Measurements from ENCODE around the gene ITGA1. TPM values are rescaled to one million over a fixed set of nuclear protein-coding genes. Genes with fewer than 3 reads are reported as not detected.

The ITGA1 gene
- total RNA-seq, 3 donors from 2014 or later: 2.1 to 6.3 (median 4.7) TPM

- no peaks in the 10 kb centered on the region for H3K4me1 Mint-ChIP-seq (ENCODE audit: low read depth)
- no peak for ATAC-seq
These were observed 99.3 kb downstream of the ITGA1 start for GRCh38 chr5:52887066-52887465.

GRCh38 chr5:52888363-52888762 lies 100.6 kb downstream of the ITGA1 start:
- H3K4me1 Mint-ChIP-seq (ENCODE audit: low read depth): no peaks in the 10 kb centered on the region
- H3K4me3 Mint-ChIP-seq: no peak overlapping the region
- peaks cover 7% of the 10 kb centered on the region for H3K36me3 Mint-ChIP-seq (ENCODE audit: insufficient read depth)
- H3K9me3 Mint-ChIP-seq: no peaks in the 10 kb centered on the region
- ATAC-seq (no peak), DNase-seq (no peak)
- H3K27me3 Mint-ChIP-seq (ENCODE audit: low read depth): peaks cover 4% of the 10 kb centered on the region

More at GRCh38 chr5:52887066-52887465, 99.3 kb downstream of the ITGA1 start:
- H3K4me3 Mint-ChIP-seq: no peak overlapping the region
- peaks cover 4% of the 10 kb centered on the region for H3K27me3 Mint-ChIP-seq (ENCODE audit: low read depth)
- no peak for DNase-seq
- no peaks in the 10 kb centered on the region for H3K9me3 Mint-ChIP-seq
- peaks cover 7% of the 10 kb centered on the region for H3K36me3 Mint-ChIP-seq (ENCODE audit: insufficient read depth)

- Mint-ChIP-seq H3K9me3 (no peaks in the 10 kb centered on the region), H3K4me1 (ENCODE audit: low read depth) (peaks cover 3% of the 10 kb centered on the region), H3K27me3 (ENCODE audit: low read depth) (peaks cover 4% of the 10 kb centered on the region), H3K36me3 (ENCODE audit: insufficient read depth) (peaks cover 13% of the 10 kb centered on the region), H3K4me3 (no peak overlapping the region)
- ATAC-seq (no peak), DNase-seq (no peak)
These were observed 104.6 kb downstream of the ITGA1 start for GRCh38 chr5:52892242-52892878.

- Mint-ChIP-seq H3K36me3 (ENCODE audit: insufficient read depth) (peaks cover 8% of the 10 kb centered on the region), H3K4me3 (no peak overlapping the region), H3K4me1 (ENCODE audit: low read depth) (peaks cover 3% of the 10 kb centered on the region), H3K9me3 (no peaks in the 10 kb centered on the region), H3K27me3 (ENCODE audit: low read depth) (peaks cover 4% of the 10 kb centered on the region)
- DNase-seq (no peak), ATAC-seq (no peak)
These were observed 105.4 kb downstream of the ITGA1 start for GRCh38 chr5:52893105-52893504.

GRCh38 chr5:52893863-52894262 lies 106.1 kb downstream of the ITGA1 start:
- peaks cover 3% of the 10 kb centered on the region for H3K4me1 Mint-ChIP-seq (ENCODE audit: low read depth)
- DNase-seq (no peak), ATAC-seq (no peak)
- peaks cover 4% of the 10 kb centered on the region for H3K27me3 Mint-ChIP-seq (ENCODE audit: low read depth)
- no peak overlapping the region for H3K4me3 Mint-ChIP-seq
- H3K9me3 Mint-ChIP-seq: no peaks in the 10 kb centered on the region
- H3K36me3 Mint-ChIP-seq (ENCODE audit: insufficient read depth): peaks cover 8% of the 10 kb centered on the region

GRCh38 chr5:52894451-52894850 lies 106.7 kb downstream of the ITGA1 start:
- DNase-seq (no peak), ATAC-seq (no peak)
- Mint-ChIP-seq H3K9me3 (no peaks in the 10 kb centered on the region), H3K27me3 (ENCODE audit: low read depth) (peaks cover 4% of the 10 kb centered on the region), H3K4me1 (ENCODE audit: low read depth) (peaks cover 3% of the 10 kb centered on the region), H3K36me3 (ENCODE audit: insufficient read depth) (peaks cover 8% of the 10 kb centered on the region), H3K4me3 (no peak overlapping the region)

GRCh38 chr5:52895075-52895474 lies 107.4 kb downstream of the ITGA1 start:
- ATAC-seq (no peak), DNase-seq (no peak)
- Mint-ChIP-seq H3K4me3 (no peak overlapping the region), H3K36me3 (ENCODE audit: insufficient read depth) (peaks cover 8% of the 10 kb centered on the region), H3K9me3 (no peaks in the 10 kb centered on the region), H3K27me3 (ENCODE audit: low read depth) (peaks cover 4% of the 10 kb centered on the region), H3K4me1 (ENCODE audit: low read depth) (peaks cover 3% of the 10 kb centered on the region)

GRCh38 chr5:52895572-52896413 lies 108.1 kb downstream of the ITGA1 start:
- ATAC-seq (no peak), DNase-seq (no peak)
- Mint-ChIP-seq H3K27me3 (ENCODE audit: low read depth) (peaks cover 1% of the 10 kb centered on the region), H3K4me1 (ENCODE audit: low read depth) (peaks cover 3% of the 10 kb centered on the region), H3K36me3 (ENCODE audit: insufficient read depth) (peaks cover 8% of the 10 kb centered on the region), H3K4me3 (no peak overlapping the region), H3K9me3 (peaks cover under 1% of the 10 kb centered on the region)

GRCh38 chr5:52896534-52897237 lies 109.0 kb downstream of the ITGA1 start:
- Mint-ChIP-seq H3K27me3 (ENCODE audit: low read depth) (no peaks in the 10 kb centered on the region), H3K36me3 (ENCODE audit: insufficient read depth) (peaks cover 13% of the 10 kb centered on the region), H3K4me3 (no peak overlapping the region), H3K9me3 (peaks cover 5% of the 10 kb centered on the region), H3K4me1 (ENCODE audit: low read depth) (peaks cover 3% of the 10 kb centered on the region)
- ATAC-seq (no peak), DNase-seq (no peak)

- H3K9me3 Mint-ChIP-seq: peaks cover 5% of the 10 kb centered on the region
- H3K27me3 Mint-ChIP-seq (ENCODE audit: low read depth): no peaks in the 10 kb centered on the region
- H3K36me3 Mint-ChIP-seq (ENCODE audit: insufficient read depth): peaks cover 11% of the 10 kb centered on the region
- DNase-seq (no peak), ATAC-seq (no peak)
- peaks cover 3% of the 10 kb centered on the region for H3K4me1 Mint-ChIP-seq (ENCODE audit: low read depth)
- H3K4me3 Mint-ChIP-seq: no peak overlapping the region
These were observed 109.5 kb downstream of the ITGA1 start for GRCh38 chr5:52897238-52897614.

GRCh38 chr5:52898961-52899680 lies 111.4 kb downstream of the ITGA1 start:
- Mint-ChIP-seq H3K4me1 (ENCODE audit: low read depth) (peaks cover 3% of the 10 kb centered on the region), H3K9me3 (peaks cover 5% of the 10 kb centered on the region), H3K36me3 (ENCODE audit: insufficient read depth) (peaks cover 12% of the 10 kb centered on the region), H3K4me3 (no peak overlapping the region), H3K27me3 (ENCODE audit: low read depth) (no peaks in the 10 kb centered on the region)
- no peak for ATAC-seq
- DNase-seq: no peak

GRCh38 chr5:52903142-52903541 lies 115.4 kb downstream of the ITGA1 start:
- DNase-seq (no peak), ATAC-seq (no peak)
- Mint-ChIP-seq H3K27me3 (ENCODE audit: low read depth) (no peaks in the 10 kb centered on the region), H3K9me3 (peaks cover 5% of the 10 kb centered on the region), H3K4me1 (ENCODE audit: low read depth) (no peaks in the 10 kb centered on the region), H3K36me3 (ENCODE audit: insufficient read depth) (peaks cover 6% of the 10 kb centered on the region), H3K4me3 (no peak overlapping the region)

- H3K9me3 Mint-ChIP-seq: no peaks in the 10 kb centered on the region
These were observed 118.6 kb downstream of the ITGA1 start for GRCh38 chr5:52906343-52906742.

GRCh38 chr5:52906845-52907244 lies 119.1 kb downstream of the ITGA1 start:
- Mint-ChIP-seq H3K4me1 (ENCODE audit: low read depth) (no peaks in the 10 kb centered on the region), H3K36me3 (ENCODE audit: insufficient read depth) (peaks cover 2% of the 10 kb centered on the region), H3K27me3 (ENCODE audit: low read depth) (no peaks in the 10 kb centered on the region), H3K9me3 (no peaks in the 10 kb centered on the region), H3K4me3 (no peak overlapping the region)
- DNase-seq (no peak), ATAC-seq (no peak)

More at GRCh38 chr5:52906343-52906742, 118.6 kb downstream of the ITGA1 start:
- Mint-ChIP-seq H3K4me1 (ENCODE audit: low read depth) (no peaks in the 10 kb centered on the region), H3K36me3 (ENCODE audit: insufficient read depth) (peaks cover 2% of the 10 kb centered on the region), H3K4me3 (no peak overlapping the region), H3K27me3 (ENCODE audit: low read depth) (no peaks in the 10 kb centered on the region)
- DNase-seq: no peak
- no peak for ATAC-seq
